GM21367 (cell line): ENCODE results near the gene PTPRN2.
"Not testable (repeated sequence)": the region's sequence is repeated elsewhere in the genome, so short reads cannot be mapped to it uniquely, and the experiment has no call there.

Experiments used
- ATAC-seq: cut with Tn5 transposase; IDR thresholded peaks from one replicate; pipeline ENCODE4 v1.9.1; 2021; ENCODE audit not compliant: unreplicated experiment

PTPRN2 gene

GRCh38 chr7:158356454-158356853, 231.2 kb downstream of the PTPRN2 start:
- no peak for ATAC-seq

DNA sequence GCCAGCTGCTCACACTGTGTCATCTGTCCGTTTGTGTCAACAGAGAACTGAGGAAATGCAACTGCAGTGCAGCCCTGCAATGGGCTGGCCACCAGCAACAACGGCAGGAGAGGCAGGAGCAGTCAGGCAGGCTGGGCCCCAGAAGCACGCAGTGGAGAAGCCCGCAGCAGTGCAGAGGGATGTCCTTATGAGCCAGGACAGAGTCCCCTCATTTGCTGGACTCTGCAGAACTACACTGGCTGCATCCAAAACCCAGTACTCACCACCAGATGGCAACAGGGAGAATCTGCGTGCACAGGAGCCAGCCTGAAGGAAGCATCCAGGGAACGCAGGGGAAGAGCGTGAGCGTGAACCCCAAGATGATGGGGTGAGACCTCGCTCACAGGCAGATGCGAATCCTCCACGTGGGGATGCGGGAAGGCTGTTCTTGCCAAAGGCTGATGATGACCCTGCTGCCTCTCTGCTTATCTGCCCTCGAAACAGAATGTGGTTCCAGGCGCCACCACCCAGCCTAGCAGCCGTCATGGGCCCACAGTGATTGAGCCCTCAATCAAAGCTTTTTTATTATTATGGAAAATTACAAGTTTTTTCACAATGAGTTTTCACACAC, 232.1 kb downstream of the PTPRN2 start:
- no peak for ATAC-seq

GRCh38 chr7:158354861-158355260, 232.8 kb downstream of the PTPRN2 start:
- no peak for ATAC-seq

DNA sequence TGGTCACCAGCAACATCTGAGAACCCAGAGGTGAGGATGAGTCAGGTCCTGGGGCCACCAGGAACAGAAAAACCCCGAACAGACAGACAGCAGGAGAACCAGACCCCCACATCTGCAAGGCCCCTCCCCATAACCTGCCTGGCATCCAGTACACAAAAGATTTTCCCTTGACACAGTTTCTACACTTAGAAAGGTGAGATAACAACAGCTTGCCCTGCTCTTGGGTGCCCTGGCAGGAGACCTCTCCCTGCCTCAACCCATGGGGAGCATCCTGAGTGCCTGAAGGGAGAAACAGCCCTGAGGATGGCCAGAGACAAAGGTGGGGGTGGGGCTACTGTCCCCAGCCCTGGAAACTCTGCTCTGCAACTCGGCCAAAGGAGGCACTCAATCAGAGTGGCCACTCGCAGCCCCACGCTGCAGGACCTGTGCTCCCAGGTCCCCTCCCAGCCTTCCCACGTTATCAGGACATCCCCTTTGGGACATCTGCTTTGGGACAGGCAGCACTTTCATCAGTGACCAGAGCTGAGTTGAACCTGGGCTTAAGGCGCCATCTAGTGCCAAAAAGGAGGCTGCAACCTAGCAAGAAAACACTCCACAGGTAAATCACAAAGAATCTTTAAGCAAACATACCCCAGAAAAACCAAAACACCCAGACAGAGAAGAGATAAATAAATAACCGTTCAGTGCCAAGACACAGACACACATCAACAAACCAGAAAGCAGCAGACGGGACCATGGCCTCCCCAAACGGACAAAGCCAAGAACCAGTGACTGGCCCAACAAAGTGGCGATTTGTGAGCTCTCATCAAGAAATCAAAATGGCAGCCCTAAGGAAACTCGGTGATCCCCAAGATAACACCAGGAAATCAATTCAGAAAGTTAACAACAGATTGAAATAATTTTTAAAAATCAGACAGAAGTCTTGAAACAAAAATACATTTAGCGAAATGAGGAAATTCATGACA, 233.7 kb downstream of the PTPRN2 start:
- no peak for ATAC-seq

DNA sequence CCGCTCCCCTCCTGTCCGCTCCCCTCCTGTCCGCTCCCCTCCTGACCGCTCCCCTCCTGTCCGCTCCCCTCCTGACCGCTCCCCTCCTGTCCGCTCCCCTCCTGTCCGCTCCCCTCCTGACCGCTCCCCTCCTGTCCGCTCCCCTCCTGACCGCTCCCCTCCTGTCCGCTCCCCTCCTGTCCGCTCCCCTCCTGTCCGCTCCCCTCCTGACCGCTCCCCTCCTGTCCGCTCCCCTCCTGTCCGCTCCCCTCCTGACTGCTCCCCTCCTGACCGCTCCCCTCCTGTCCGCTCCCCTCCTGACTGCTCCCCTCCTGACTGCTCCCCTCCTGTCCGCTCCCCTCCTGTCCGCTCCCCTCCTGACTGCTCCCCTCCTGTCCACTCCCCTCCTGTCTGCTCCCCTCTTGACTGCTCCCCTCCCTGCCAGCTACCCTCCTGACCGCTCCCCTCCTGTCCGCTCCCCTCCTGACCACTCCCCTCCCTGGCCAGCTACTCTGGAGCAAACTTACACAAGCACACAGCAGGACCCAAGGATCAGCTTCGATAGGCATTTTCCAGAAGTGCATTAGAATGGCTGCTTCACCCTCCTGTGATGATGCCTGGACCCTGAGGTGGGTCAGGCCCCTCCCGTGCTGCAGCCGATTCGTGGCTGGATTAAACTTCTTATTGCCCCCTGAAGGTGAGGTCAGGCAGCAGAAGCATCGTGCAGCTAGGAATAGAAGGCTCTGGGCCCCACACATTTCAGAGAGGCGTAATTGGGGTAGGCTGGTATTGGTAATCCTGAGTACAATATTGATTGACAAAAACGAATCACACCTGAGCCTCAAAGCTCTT, 235.5 kb downstream of the PTPRN2 start:
- not testable (repeated sequence) for ATAC-seq

DNA sequence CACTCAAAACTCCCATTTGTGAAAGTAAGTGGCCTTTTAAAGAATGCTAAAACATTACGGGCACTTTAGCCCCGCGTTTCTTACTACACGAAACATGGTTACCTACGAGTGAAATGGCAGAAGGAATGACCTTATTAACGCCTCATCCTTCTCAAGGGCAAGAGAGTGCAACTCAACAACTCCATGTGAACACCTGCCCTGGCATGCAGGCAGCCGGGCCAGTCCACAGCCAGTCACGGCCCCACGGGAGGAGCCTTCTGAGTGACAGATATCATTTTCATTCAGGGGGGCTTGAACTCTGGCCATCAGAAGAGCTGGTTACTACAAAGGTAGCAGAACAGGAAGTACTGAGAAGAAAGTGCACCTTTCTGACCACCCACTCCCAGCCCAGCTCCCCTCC, 236.1 kb downstream of the PTPRN2 start:
- ATAC-seq = no peak

DNA sequence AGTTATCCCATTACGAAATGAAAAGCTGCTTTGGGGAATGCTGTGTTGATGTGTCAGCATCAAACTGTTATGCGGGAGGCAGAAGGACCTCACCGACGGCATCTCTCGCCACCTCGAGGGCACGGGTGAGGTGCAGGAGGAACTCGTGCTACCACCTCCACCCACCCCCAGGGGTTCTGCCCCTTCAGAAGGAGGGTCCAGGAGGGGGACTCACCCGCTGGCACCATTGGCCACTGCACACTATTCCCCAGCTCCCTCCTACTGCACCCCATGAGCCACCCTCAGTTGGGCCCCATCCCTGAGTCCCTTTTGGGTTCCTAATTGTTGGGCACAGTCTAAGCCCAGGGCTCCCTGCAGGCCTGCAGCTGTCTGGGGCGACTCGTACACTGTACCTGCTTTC, 236.6 kb downstream of the PTPRN2 start:
- no peak for ATAC-seq

- no peak for ATAC-seq
These were observed 237.3 kb downstream of the PTPRN2 start for GRCh38 chr7:158350166-158350900.

DNA sequence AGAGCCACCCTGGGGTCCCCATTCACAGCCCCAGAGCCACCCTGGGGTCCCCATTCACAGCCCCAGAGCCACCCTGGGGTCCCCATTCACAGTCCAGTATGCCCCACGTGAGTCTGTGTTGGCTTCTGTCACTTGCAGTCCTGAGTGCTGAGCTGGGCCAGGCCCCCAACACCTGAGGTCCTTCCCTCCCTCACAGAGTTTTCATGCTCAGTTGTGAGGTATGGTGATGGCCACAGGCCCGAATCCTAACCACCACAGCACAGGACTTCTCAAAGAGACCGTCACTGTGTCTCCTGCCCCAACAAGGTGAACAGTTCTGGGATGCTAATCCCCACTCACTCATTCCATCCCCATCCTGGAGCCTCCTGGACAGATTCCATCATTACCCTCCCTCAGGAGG, 239.2 kb downstream of the PTPRN2 start:
- no peak for ATAC-seq

- ATAC-seq = not testable (repeated sequence)
These were observed 239.6 kb downstream of the PTPRN2 start for GRCh38 chr7:158348039-158348438.

- no peak for ATAC-seq
These were observed 241.9 kb downstream of the PTPRN2 start for GRCh38 chr7:158345731-158346130.

- ATAC-seq = no peak
These were observed 242.8 kb downstream of the PTPRN2 start for GRCh38 chr7:158344706-158345300.

DNA sequence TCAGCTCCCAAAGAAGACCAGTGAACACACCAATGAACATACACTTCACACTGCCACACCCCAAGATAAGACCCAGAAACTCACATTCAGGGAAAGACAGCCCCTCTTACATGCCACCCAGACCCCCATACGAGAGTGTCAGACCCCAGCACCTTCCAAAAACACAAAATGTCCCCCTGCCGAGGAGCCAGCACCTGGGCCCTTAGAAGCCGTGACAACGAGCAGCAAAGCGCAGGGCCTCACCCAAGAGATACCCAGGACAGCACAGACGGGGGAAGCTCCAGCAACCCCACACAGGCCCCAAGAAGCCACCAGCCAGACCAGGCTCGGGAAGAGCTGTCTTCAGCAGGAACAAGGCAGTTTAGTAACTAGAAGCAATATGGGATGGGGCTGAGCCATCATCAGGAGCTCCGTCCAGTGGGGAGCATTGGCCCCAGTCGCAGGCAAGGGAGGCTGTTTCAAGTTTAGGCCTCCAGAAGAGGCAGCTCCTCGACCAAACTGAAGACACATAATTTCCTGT, 243.6 kb downstream of the PTPRN2 start:
- no peak for ATAC-seq

DNA sequence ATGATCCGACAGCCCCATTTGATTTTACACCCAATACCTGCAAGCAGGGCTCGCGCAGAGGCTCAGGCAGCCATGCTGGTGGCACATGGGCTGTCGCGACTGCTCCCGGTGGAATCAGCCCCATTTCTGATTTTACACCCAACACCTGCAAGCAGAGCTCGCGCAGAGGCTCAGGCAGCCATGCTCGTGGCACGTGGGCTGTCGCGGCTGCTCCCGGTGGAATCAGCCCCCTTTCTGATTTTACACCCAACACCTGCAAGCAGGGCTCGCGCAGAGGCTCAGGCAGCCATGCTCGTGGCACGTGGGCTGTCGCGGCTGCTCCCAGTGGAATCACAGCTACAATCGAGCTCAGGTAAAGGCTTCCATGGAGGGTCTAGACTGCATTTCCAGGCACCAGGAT, 244.1 kb downstream of the PTPRN2 start:
- ATAC-seq = no peak

DNA sequence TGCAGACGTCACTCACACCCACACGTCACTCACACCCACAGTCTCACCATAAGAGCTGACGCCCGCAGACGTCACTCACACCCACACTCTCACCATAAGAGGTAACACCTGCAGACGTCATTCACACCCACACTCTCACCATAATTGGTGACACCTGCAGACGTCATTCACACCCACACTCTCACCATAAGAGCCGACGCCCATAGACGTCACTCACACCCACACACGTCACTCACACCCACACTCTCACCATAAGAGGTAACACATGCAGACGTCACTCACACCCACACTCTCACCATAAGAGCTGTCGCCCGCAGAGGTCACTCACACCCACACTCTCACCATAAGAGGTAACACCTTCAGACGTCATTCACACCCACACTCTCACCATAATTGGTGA, 246.5 kb downstream of the PTPRN2 start:
- ATAC-seq = not testable (repeated sequence)

- not testable (repeated sequence) for ATAC-seq
These were observed 250.7 kb downstream of the PTPRN2 start for GRCh38 chr7:158336952-158337351.

- not testable (repeated sequence) for ATAC-seq
These were observed 255.1 kb downstream of the PTPRN2 start for GRCh38 chr7:158332516-158332915.

- not testable (repeated sequence) for ATAC-seq
These were observed 255.7 kb downstream of the PTPRN2 start for GRCh38 chr7:158331826-158332450.

- ATAC-seq = no peak
These were observed 257.9 kb downstream of the PTPRN2 start for GRCh38 chr7:158329686-158330085.
